ENCODE results near the gene OR8D1. TPM values are rescaled to one million over a fixed set of nuclear protein-coding genes. Genes with fewer than 3 reads are reported as not detected.

Gene OR8D1
- total and polyA plus RNA-seq, 3 experiments from 2014 or later: not detected

DNA sequence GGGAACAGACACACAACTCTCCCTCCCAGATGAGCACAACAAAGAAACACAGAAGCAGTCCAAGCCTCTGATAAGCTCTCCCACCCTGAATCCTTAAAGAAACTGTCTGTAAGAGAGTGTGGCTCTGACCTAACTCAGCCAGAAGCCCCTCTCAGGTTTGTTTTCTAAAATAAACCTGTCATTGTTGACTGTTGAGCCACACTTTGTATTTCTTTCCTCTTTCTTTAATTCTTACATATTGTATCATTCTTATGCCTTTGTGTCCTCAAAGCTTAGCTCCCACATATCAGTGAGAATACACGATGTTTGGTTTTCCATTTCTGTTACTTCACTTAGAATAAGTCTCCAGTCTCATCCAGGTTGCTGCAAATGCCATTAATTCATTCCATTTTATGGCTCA, 14.0 kb upstream of the OR8D1 start:
- CTCF ChIA-PET: no interaction called here
- Mint-ChIP-seq H3K4me3 (no peak overlapping the region), H3K9me3 (peaks cover 0 to 5% (median 0%) of the 10 kb centered on the region in 5 donors), H3K27me3 (peaks cover 0 to 1% of the 10 kb centered on the region in 2 donors), H3K4me1 (no peaks in the 10 kb centered on the region), H3K27ac (no peak overlapping the region), H3K36me3 (no peaks in the 10 kb centered on the region)
- no peak overlapping the region for H3K27ac ChIP-seq (ENCODE audit: low read depth, low read length)
- H3K27me3 ChIP-seq (ENCODE audit: insufficient read depth, low read length, poor library complexity, severe bottlenecking): no peaks in the 10 kb centered on the region
- H3K4me1 ChIP-seq (ENCODE audit: insufficient read depth, low read length): no peaks in the 10 kb centered on the region
- H3K4me3 ChIP-seq (ENCODE audit: low read length): no peak overlapping the region
- POLR2A ChIA-PET: no interaction called here
- no peaks in the 10 kb centered on the region for H3K9me3 ChIP-seq (ENCODE audit: low read length)
- no peaks in the 10 kb centered on the region for H3K36me3 ChIP-seq (ENCODE audit: insufficient read depth, low read length)
- no peak for DNase-seq

DNA sequence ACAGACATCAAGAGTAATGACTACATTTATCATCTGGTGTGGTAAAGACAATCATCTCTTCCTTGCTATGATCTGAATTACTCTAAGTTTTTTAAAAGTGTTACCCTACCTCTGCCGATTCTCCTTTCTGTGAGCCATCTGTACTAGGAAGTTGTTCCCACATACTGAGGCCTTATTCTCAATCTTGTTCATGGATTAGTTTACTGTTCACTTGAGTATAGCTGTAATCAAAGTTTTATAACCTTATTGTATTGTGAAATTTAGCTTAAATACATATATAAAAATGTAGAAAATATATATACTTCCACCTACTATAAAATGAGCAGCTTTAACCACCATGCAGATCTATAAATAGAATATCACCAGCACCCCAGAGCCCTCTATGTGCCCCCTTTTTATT, 8.6 kb upstream of the OR8D1 start:
- Mint-ChIP-seq H3K4me1 (no peaks in the 10 kb centered on the region), H3K9me3 (peaks cover 0 to 3% (median 2%) of the 10 kb centered on the region in 5 donors)

DNA sequence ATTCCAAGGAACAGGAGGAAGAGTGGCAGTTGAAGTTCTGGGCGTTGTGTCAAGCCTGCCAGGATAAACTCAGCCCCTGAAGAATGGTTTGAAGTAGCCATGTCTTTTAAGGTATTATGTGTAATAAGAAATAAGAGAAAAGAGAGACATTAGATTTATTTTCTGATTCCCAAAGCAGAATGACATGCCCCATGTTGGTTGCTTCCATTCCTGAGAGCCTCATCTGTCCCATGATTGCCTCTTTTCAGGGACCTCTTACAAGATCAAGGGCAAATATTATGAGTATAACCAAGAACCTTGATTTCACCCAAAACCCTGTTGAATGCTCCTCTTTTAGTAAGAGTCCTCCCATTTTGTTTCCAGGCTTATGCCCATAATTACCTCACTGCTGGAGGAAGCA, 6.3 kb upstream of the OR8D1 start, which contains the start of gene OR8D2:
TSS of gene OR8D2 (minus strand) at position 101 of the 400 bp plus-strand sequence. CDS start at position 101, 0 bp downstream.
- Histone ChIP-seq H3K4me3 (ENCODE audit: low read length) (no peak within 1 kb of the TSS), H3K9me3 (ENCODE audit: low read length) (no peaks in the 10 kb centered on the region), H3K4me1 (ENCODE audit: insufficient read depth, low read length) (no peaks in the 10 kb centered on the region), H3K27me3 (ENCODE audit: insufficient read depth, low read length, poor library complexity, severe bottlenecking) (no peaks in the 10 kb centered on the region), H3K36me3 (ENCODE audit: insufficient read depth, low read length) (no peaks in the 10 kb centered on the region), H3K27ac (ENCODE audit: low read depth, low read length) (no peak within 1 kb of the TSS)
- no peaks in the 10 kb centered on the region for H3K36me3 Mint-ChIP-seq
- no peak for DNase-seq
- H3K27me3 Mint-ChIP-seq: peaks cover 0 to 4% of the 10 kb centered on the region in 2 donors
- POLR2A ChIA-PET: no interaction called here
- H3K4me3 Mint-ChIP-seq: no peak within 1 kb of the TSS
- H3K4me1 Mint-ChIP-seq: no peaks in the 10 kb centered on the region
- H3K27ac Mint-ChIP-seq: no peak within 1 kb of the TSS
- peaks cover 0 to 3% (median 0%) of the 10 kb centered on the region in 5 donors for H3K9me3 Mint-ChIP-seq
- CTCF ChIA-PET: no interaction called here

More for the DNA sequence above, 8.6 kb upstream of the OR8D1 start:
- no peak overlapping the region for H3K27ac Mint-ChIP-seq
- Histone ChIP-seq H3K36me3 (ENCODE audit: insufficient read depth, low read length) (no peaks in the 10 kb centered on the region), H3K4me1 (ENCODE audit: insufficient read depth, low read length) (no peaks in the 10 kb centered on the region), H3K4me3 (ENCODE audit: low read length) (no peak overlapping the region), H3K9me3 (ENCODE audit: low read length) (no peaks in the 10 kb centered on the region), H3K27ac (ENCODE audit: low read depth, low read length) (no peak overlapping the region), H3K27me3 (ENCODE audit: insufficient read depth, low read length, poor library complexity, severe bottlenecking) (no peaks in the 10 kb centered on the region)
- DNase-seq: no peak
- no peaks in the 10 kb centered on the region for H3K36me3 Mint-ChIP-seq
- ChIA-PET CTCF (no interaction called here), POLR2A (no interaction called here)
- peaks cover 0 to 4% of the 10 kb centered on the region in 2 donors for H3K27me3 Mint-ChIP-seq
- no peak overlapping the region for H3K4me3 Mint-ChIP-seq

DNA sequence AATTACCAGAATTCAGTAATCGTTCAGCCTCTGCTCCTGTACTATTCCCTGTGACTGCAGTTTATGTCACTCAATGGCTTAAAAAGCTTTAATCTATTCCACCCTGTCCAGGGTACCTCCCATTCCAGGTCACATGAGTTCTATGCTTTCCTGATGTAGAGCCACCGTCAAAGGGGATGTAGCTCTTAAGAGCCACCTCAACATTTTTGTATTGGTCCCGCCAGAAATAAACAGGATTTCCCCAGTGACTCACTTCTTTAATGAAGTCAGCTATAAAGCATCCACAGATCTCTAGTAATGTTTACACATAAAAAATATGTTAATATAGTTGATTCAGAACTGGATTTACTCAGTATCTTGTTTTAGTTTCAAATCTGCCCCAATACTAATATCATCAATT, 1.3 kb upstream of the OR8D1 start:
- Mint-ChIP-seq H3K27me3 (peaks cover 0 to 4% of the 10 kb centered on the region in 2 donors), H3K27ac (no peak overlapping the region), H3K4me3 (no peak overlapping the region), H3K9me3 (peaks cover 0 to 1% (median 0%) of the 10 kb centered on the region in 5 donors), H3K4me1 (no peaks in the 10 kb centered on the region), H3K36me3 (no peaks in the 10 kb centered on the region)
- ChIA-PET POLR2A (no interaction called here), CTCF (no interaction called here)
- no peak overlapping the region for H3K4me3 ChIP-seq (ENCODE audit: low read length)
- no peaks in the 10 kb centered on the region for H3K36me3 ChIP-seq (ENCODE audit: insufficient read depth, low read length)
- H3K9me3 ChIP-seq (ENCODE audit: low read length): no peaks in the 10 kb centered on the region
- no peak for DNase-seq
- H3K27ac ChIP-seq (ENCODE audit: low read depth, low read length): no peak overlapping the region
- no peaks in the 10 kb centered on the region for H3K27me3 ChIP-seq (ENCODE audit: insufficient read depth, low read length, poor library complexity, severe bottlenecking)
- no peaks in the 10 kb centered on the region for H3K4me1 ChIP-seq (ENCODE audit: insufficient read depth, low read length)

DNA sequence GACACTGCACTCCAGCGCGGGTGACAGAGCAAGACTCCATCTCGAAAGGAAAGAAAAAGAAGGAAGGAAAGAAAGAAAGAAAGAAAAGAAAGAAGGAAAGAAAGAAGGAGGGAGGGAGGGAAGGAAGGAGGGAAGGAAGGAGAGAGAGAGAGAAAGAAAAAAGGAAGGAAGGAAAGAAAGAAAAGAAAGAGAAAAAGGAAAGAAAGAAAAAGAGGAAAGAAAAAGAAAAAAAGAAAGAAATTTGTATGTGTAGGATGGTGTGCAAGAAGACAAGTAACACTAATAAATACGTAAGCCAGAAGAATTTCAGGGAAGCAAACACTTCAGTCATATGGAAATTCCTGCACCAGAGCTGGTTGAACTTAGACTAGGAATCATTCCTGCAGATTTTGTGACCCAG, 618 bp downstream of the OR8D1 start:
- H3K27ac Mint-ChIP-seq: no peak overlapping the region
- H3K9me3 Mint-ChIP-seq: peaks cover 0 to 1% (median 0%) of the 10 kb centered on the region in 5 donors
- no peaks in the 10 kb centered on the region for H3K36me3 ChIP-seq (ENCODE audit: insufficient read depth, low read length)
- no peak for DNase-seq
- POLR2A ChIA-PET: no interaction called here
- H3K27me3 ChIP-seq (ENCODE audit: insufficient read depth, low read length, poor library complexity, severe bottlenecking): no peaks in the 10 kb centered on the region
- CTCF ChIA-PET: no interaction called here
- no peak overlapping the region for H3K27ac ChIP-seq (ENCODE audit: low read depth, low read length)
- H3K4me1 Mint-ChIP-seq: no peaks in the 10 kb centered on the region
- no peaks in the 10 kb centered on the region for H3K9me3 ChIP-seq (ENCODE audit: low read length)
- no peaks in the 10 kb centered on the region for H3K4me1 ChIP-seq (ENCODE audit: insufficient read depth, low read length)
- H3K4me3 ChIP-seq (ENCODE audit: low read length): no peak overlapping the region
- no peak overlapping the region for H3K4me3 Mint-ChIP-seq
- peaks cover 0 to under 1% of the 10 kb centered on the region in 2 donors for H3K27me3 Mint-ChIP-seq
- H3K36me3 Mint-ChIP-seq: no peaks in the 10 kb centered on the region

DNA sequence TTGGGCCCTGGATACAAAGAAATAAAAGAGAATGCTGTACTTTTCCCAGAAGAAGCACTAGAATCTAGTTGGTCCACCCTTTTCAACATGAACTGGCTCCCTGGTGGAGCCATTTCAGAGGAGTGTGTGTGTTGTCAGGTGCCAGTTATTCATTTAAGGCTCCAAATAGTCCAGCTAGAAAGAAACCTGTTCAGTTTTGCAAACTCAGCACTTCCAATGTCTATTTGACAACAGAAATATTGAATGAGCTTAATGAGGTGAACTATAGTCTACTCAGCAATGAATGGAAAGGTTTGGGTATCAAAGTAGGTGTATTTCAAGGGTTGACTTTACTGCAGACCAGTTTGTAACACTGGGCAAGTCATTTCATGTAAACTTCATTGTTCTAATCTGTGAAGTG, 2.1 kb downstream of the OR8D1 start:
- no peak overlapping the region for H3K4me3 ChIP-seq (ENCODE audit: low read length)
- no peak for DNase-seq
- H3K27me3 ChIP-seq (ENCODE audit: insufficient read depth, low read length, poor library complexity, severe bottlenecking): no peaks in the 10 kb centered on the region
- H3K27ac Mint-ChIP-seq: no peak overlapping the region
- no peaks in the 10 kb centered on the region for H3K4me1 ChIP-seq (ENCODE audit: insufficient read depth, low read length)
- peaks cover 0 to 2% (median 0%) of the 10 kb centered on the region in 5 donors for H3K9me3 Mint-ChIP-seq
- no peaks in the 10 kb centered on the region for H3K36me3 Mint-ChIP-seq
- CTCF ChIA-PET: no interaction called here
- POLR2A ChIA-PET: no interaction called here
- H3K4me3 Mint-ChIP-seq: no peak overlapping the region
- no peaks in the 10 kb centered on the region for H3K36me3 ChIP-seq (ENCODE audit: insufficient read depth, low read length)
- no peaks in the 10 kb centered on the region for H3K27me3 Mint-ChIP-seq
- no peaks in the 10 kb centered on the region for H3K4me1 Mint-ChIP-seq
- H3K9me3 ChIP-seq (ENCODE audit: low read length): no peaks in the 10 kb centered on the region
- H3K27ac ChIP-seq (ENCODE audit: low read depth, low read length): no peak overlapping the region

DNA sequence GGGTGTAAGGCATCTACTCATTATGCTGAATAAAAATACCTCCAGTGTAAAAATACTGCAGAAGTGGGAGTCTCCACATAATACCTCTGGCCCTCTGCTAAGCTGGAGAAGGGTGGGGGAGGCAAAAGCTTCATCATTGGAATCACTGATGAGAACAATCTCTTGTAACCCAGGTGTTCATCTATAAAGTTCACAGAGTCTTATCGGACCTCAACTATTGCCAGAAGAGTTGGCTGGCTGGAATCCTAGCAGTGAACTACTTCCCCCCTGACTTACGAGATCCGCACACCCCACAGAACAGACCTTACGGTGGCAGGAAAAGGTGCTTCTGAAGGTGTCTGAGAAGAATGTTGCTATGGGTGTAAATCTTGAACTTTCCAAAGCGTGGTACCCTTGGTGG, 2.5 kb downstream of the OR8D1 start:
- Histone ChIP-seq H3K4me3 (ENCODE audit: low read length) (no peak overlapping the region), H3K27ac (ENCODE audit: low read depth, low read length) (no peak overlapping the region), H3K9me3 (ENCODE audit: low read length) (no peaks in the 10 kb centered on the region), H3K4me1 (ENCODE audit: insufficient read depth, low read length) (no peaks in the 10 kb centered on the region), H3K27me3 (ENCODE audit: insufficient read depth, low read length, poor library complexity, severe bottlenecking) (no peaks in the 10 kb centered on the region), H3K36me3 (ENCODE audit: insufficient read depth, low read length) (no peaks in the 10 kb centered on the region)
- ChIA-PET CTCF (no interaction called here), POLR2A (no interaction called here)
- Mint-ChIP-seq H3K27ac (no peak overlapping the region), H3K9me3 (peaks cover 0 to 2% (median 0%) of the 10 kb centered on the region in 5 donors), H3K36me3 (no peaks in the 10 kb centered on the region), H3K27me3 (no peaks in the 10 kb centered on the region), H3K4me3 (no peak overlapping the region), H3K4me1 (no peaks in the 10 kb centered on the region)
- no peak for DNase-seq

DNA sequence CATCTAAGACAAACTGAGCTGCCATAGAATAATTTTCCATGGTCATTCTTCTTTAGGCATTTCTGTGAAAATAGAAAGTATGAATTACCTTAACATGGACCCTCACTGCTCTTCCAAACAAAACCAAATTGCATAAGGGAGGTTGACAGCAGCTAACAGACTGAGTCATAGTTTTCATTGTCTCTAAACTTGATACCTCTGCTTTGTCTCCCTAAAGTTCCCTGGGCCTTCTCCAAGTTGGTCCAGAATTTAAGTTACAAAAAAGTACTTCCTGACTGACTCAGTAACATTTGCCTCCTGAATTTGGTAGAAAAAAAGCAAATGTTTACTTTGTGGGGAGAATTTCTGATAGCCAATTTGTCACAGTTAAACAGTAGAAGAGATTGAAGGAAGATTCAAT, 3.0 kb downstream of the OR8D1 start:
- no peak for DNase-seq
- Mint-ChIP-seq H3K9me3 (peaks cover 0 to 2% (median 0%) of the 10 kb centered on the region in 5 donors), H3K36me3 (no peaks in the 10 kb centered on the region), H3K27ac (no peak overlapping the region), H3K4me3 (no peak overlapping the region), H3K4me1 (no peaks in the 10 kb centered on the region), H3K27me3 (no peaks in the 10 kb centered on the region)
- Histone ChIP-seq H3K27ac (ENCODE audit: low read depth, low read length) (no peak overlapping the region), H3K36me3 (ENCODE audit: insufficient read depth, low read length) (no peaks in the 10 kb centered on the region), H3K27me3 (ENCODE audit: insufficient read depth, low read length, poor library complexity, severe bottlenecking) (no peaks in the 10 kb centered on the region), H3K4me3 (ENCODE audit: low read length) (no peak overlapping the region), H3K4me1 (ENCODE audit: insufficient read depth, low read length) (no peaks in the 10 kb centered on the region), H3K9me3 (ENCODE audit: low read length) (no peaks in the 10 kb centered on the region)
- CTCF ChIA-PET: no interaction called here
- POLR2A ChIA-PET: no interaction called here

DNA sequence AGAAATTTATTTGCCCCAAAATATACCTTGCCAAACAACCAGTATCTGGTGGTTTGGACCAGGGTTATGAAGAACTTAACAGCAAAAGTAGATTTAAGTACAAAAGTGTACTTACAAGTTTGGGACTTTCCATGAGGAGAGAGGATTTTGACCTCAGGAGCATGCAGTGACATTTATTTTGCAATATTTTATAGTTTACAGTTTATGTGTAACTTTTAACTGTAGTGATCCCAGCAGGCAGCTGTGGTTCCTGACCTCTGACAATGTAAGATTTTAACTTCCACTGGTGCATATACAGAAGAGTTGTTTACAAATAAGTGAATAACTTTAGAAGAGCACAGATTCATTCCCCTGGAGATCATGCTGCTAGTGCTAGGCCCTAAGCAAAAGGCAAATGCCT, 6.7 kb downstream of the OR8D1 start:
- Mint-ChIP-seq H3K4me1 (no peaks in the 10 kb centered on the region), H3K36me3 (no peaks in the 10 kb centered on the region), H3K4me3 (no peak overlapping the region), H3K27ac (no peak overlapping the region), H3K27me3 (no peaks in the 10 kb centered on the region), H3K9me3 (peaks cover 0 to 2% (median 0%) of the 10 kb centered on the region in 5 donors)
- H3K4me1 ChIP-seq (ENCODE audit: insufficient read depth, low read length): no peaks in the 10 kb centered on the region
- POLR2A ChIA-PET: no interaction called here
- no peak overlapping the region for H3K4me3 ChIP-seq (ENCODE audit: low read length)
- no peaks in the 10 kb centered on the region for H3K27me3 ChIP-seq (ENCODE audit: insufficient read depth, low read length, poor library complexity, severe bottlenecking)
- H3K27ac ChIP-seq (ENCODE audit: low read depth, low read length): no peak overlapping the region
- no peaks in the 10 kb centered on the region for H3K36me3 ChIP-seq (ENCODE audit: insufficient read depth, low read length)
- CTCF ChIA-PET: no interaction called here
- DNase-seq: no peak
- no peaks in the 10 kb centered on the region for H3K9me3 ChIP-seq (ENCODE audit: low read length)
